IMR-90 (cell line): ENCODE data around the gene SRBD1. TPM values are rescaled to one million over a fixed set of nuclear protein-coding genes. Genes with fewer than 3 reads are reported as not detected.

Experiments
- ATAC-seq: fragments of 200-7000 bp; cut with Tn5 transposase; 2 replicates; pipeline ENCODE4 v1.9.1; 2020; ENCODE audit warnings: low read depth, mild to moderate bottlenecking, moderate library complexity
- BruUV-seq: library from RNA; stranded (reverse); fragments of 400-500 nt; replicated peaks from 2 replicates; lab custom pipeline; 2021; lab: Mats Ljungman, UMichigan
- CTCF ChIA-PET: fragments of 300-600 bp; formaldehyde crosslinking; extraction: SDS; loops from one replicate; lab custom pipeline; 2021; ENCODE audit warnings: antibody characterized with exemption; lab: Yijun Ruan, JAX
- POLR2A ChIA-PET: fragments of 300-600 bp; sonication (Branson Sonifier 250); formaldehyde crosslinking; loops from one replicate; lab custom pipeline; 2022; ENCODE audit warnings: antibody characterized with exemption; ENCODE audit not compliant: unreplicated experiment; lab: Charles Lee
- DNase-seq: peaks from one replicate; pipeline ENCODE4 v3.0.0; 2013
- H2AFZ ChIP-seq: replicated peaks from 2 replicates; pipeline ENCODE3; 2013; ENCODE audit warnings: low read length, mild to moderate bottlenecking; ENCODE audit not compliant: poor library complexity
- H2AK5ac ChIP-seq: 2 replicates; pipeline ENCODE4 v1.6.1; 2013; ENCODE audit warnings: low read depth, low read length, inconsistent platforms
- H2AK9ac ChIP-seq: replicated peaks from 2 replicates; pipeline ENCODE3; 2013; ENCODE audit warnings: mild to moderate bottlenecking, low read depth, low read length, moderate library complexity; ENCODE audit not compliant: poor library complexity
- H2BK120ac ChIP-seq: 2 replicates; pipeline ENCODE4 v1.6.1; 2013; ENCODE audit warnings: low read depth, low read length, inconsistent platforms
- H2BK15ac ChIP-seq: 3 replicates; pipeline ENCODE4 v1.6.1; 2013; ENCODE audit warnings: low read depth, low read length, inconsistent platforms
- H2BK20ac ChIP-seq: 2 replicates; pipeline ENCODE4 v1.6.1; 2013; ENCODE audit warnings: low read depth, mild to moderate bottlenecking, inconsistent platforms, low read length, moderate library complexity
- H2BK5ac ChIP-seq: 2 replicates; pipeline ENCODE4 v1.6.1; 2013; ENCODE audit warnings: mild to moderate bottlenecking, low read depth, low read length, inconsistent platforms; ENCODE audit not compliant: poor library complexity, severe bottlenecking
- H3K14ac ChIP-seq: replicated peaks from 2 replicates; pipeline ENCODE4 v1.6.1; 2013; ENCODE audit warnings: low read depth, low read length, inconsistent platforms
- H3K18ac ChIP-seq: 2 replicates; pipeline ENCODE4 v1.6.1; 2013; ENCODE audit warnings: low read depth, low read length, control low read depth
- H3K23ac ChIP-seq: 2 replicates; pipeline ENCODE4 v1.6.1; 2013; ENCODE audit warnings: low read depth, low read length, inconsistent platforms
- H3K27ac ChIP-seq: 2 replicates; pipeline ENCODE4 v1.5.1; 2013; ENCODE audit warnings: mild to moderate bottlenecking, control low read depth, low read length; ENCODE audit not compliant: insufficient read depth
- H3K27me3 ChIP-seq: 2 replicates; pipeline ENCODE4 v1.6.1; 2013; ENCODE audit warnings: low read length; ENCODE audit not compliant: control insufficient read depth, insufficient read depth
- H3K36me3 ChIP-seq: 2 replicates; pipeline ENCODE4 v1.6.1; 2013; ENCODE audit warnings: low read length, mixed read lengths; ENCODE audit not compliant: control insufficient read depth, insufficient read depth
- H3K4ac ChIP-seq: 2 replicates; pipeline ENCODE4 v1.6.1; 2013; ENCODE audit warnings: low read depth, low read length, inconsistent platforms
- H3K4me1 ChIP-seq: 2 replicates; pipeline ENCODE4 v1.6.1; 2013; ENCODE audit warnings: low read length, mixed read lengths; ENCODE audit not compliant: control insufficient read depth, insufficient read depth
- H3K4me2 ChIP-seq: 2 replicates; pipeline ENCODE4 v1.6.1; 2013; ENCODE audit warnings: low read depth, mild to moderate bottlenecking, control low read depth, low read length, moderate library complexity
- H3K4me3 ChIP-seq: 2 replicates; pipeline ENCODE4 v1.5.1; 2013; ENCODE audit warnings: low read depth, mild to moderate bottlenecking, control low read depth, low read length, moderate library complexity; ENCODE audit not compliant: insufficient read depth
- H3K56ac ChIP-seq: 2 replicates; pipeline ENCODE4 v1.6.1; 2013; ENCODE audit warnings: low read length, inconsistent platforms; ENCODE audit not compliant: insufficient read depth; ENCODE audit errors: extremely low read depth
- H3K79me1 ChIP-seq, 2 experiments: 2 replicates each; pipeline ENCODE4 v1.6.1; 2013; ENCODE audit warnings: low read length in 2 of 2, inconsistent platforms in 1 of 2, low read depth in 1 of 2
- H3K9ac ChIP-seq: 2 replicates; pipeline ENCODE4 v1.6.1; 2013; ENCODE audit warnings: low read depth, low read length, control low read depth
- H3K9me1 ChIP-seq: 2 replicates; pipeline ENCODE4 v1.6.1; 2013; ENCODE audit warnings: low read length, inconsistent platforms; ENCODE audit not compliant: insufficient read depth
- H3K9me3 ChIP-seq: 2 replicates; pipeline ENCODE4 v1.6.1; 2013; ENCODE audit warnings: low read length; ENCODE audit not compliant: control insufficient read depth, insufficient read depth
- H4K20me1 ChIP-seq: 2 replicates; pipeline ENCODE4 v1.6.1; 2013; ENCODE audit warnings: low read length, inconsistent platforms; ENCODE audit not compliant: insufficient read depth
- H4K5ac ChIP-seq: 2 replicates; pipeline ENCODE4 v1.6.1; 2013; ENCODE audit warnings: mild to moderate bottlenecking, low read depth, low read length, control low read depth
- H4K8ac ChIP-seq, 2 experiments: 2 replicates each; pipeline ENCODE4 v1.6.1; 2013; ENCODE audit warnings: low read depth in 2 of 2, low read length in 2 of 2, control low read depth in 1 of 2, inconsistent platforms in 1 of 2
- H4K91ac ChIP-seq: 2 replicates; pipeline ENCODE4 v1.6.1; 2013; ENCODE audit warnings: low read depth, low read length, inconsistent platforms; ENCODE audit not compliant: insufficient read depth
- BHLHE40 ChIP-seq: fragments of 150-350 bp; IDR thresholded peaks from 2 replicates; pipeline ENCODE4 v1.6.1; 2016; ENCODE audit warnings: mild to moderate bottlenecking, low read depth, low read length
- CHD1 ChIP-seq: IDR thresholded peaks from 2 replicates; pipeline ENCODE4 v1.6.1; 2012; ENCODE audit warnings: low read depth, low read length, improper control_type of control experiment
- FOS ChIP-seq: fragments of 150-350 bp; IDR thresholded peaks from 2 replicates; pipeline ENCODE4 v1.6.1; 2016; ENCODE audit warnings: low read depth, low read length
- NFE2L2 ChIP-seq: fragments of 150-350 bp; IDR thresholded peaks from 2 replicates; pipeline ENCODE4 v1.6.1; 2016; ENCODE audit warnings: low read depth, mild to moderate bottlenecking, low read length
- RFX5 ChIP-seq: IDR thresholded peaks from 2 replicates; pipeline ENCODE4 v1.8.0; 2012; ENCODE audit warnings: low read depth, mild to moderate bottlenecking, low read length, moderate library complexity
- WGBS, 2 experiments: methylation state at CpG; one replicate each; pipeline versions ENCODE4 v1.1.5 to v1.1.7; 2013; ENCODE audit warnings: missing lambda C conversion rate in 2 of 2; ENCODE audit not compliant: insufficient read length in 1 of 2; ENCODE audit errors: extremely low coverage in 2 of 2; 5-methylcytosine and 5-hydroxymethylcytosine counted together
- dilution Hi-C: fragments of 300-500 bp; cut with HindIII; formaldehyde crosslinking; loops from one replicate; pipeline ENCODE4 v1.14.3; 2018; ENCODE audit warnings: low sequenced_read_pairs; ENCODE audit not compliant: unreplicated experiment
- in situ Hi-C: fragments of 300-500 bp; cut with MboI; formaldehyde crosslinking; loops from 3 replicates; pipeline ENCODE4 v1.14.3; 2019; ENCODE audit warnings: low sequenced_read_pairs, inconsistent platforms, mixed read lengths
- intact Hi-C: fragments of 100-400 bp; cut with micrococcal nuclease; formaldehyde crosslinking; loops from 2 replicates; pipeline ENCODE4 v1.10.0; 2022
- polyA plus RNA-seq, 3 experiments: library from polyadenylated mRNA; depleted of rRNA; stranded (reverse); fragments of >200 nt; gene quantifications; 2 replicates each; pipeline ENCODE4 v1.2.3, GENCODE V29; 2012; ENCODE audit warnings: low replicate concordance in 1 of 3
- total RNA-seq: library from RNA; depleted of rRNA; stranded (reverse); fragments of >200 nt; gene quantifications from 2 replicates; pipeline ENCODE4 v1.2.3, GENCODE V29; 2012
- TF ChIP-seq, protein P1 (sequence below): fragments of 150-350 bp; IDR thresholded peaks from 2 replicates; pipeline ENCODE4 v1.6.1; 2016; ENCODE audit warnings: low read depth, mild to moderate bottlenecking, low read length, moderate library complexity, borderline replicate concordance

The SRBD1 gene
- total and polyA plus RNA-seq, 2 of the 4 experiments (the other 2 are of a cell fraction), result 3.5 to 14.7 TPM

DNA sequence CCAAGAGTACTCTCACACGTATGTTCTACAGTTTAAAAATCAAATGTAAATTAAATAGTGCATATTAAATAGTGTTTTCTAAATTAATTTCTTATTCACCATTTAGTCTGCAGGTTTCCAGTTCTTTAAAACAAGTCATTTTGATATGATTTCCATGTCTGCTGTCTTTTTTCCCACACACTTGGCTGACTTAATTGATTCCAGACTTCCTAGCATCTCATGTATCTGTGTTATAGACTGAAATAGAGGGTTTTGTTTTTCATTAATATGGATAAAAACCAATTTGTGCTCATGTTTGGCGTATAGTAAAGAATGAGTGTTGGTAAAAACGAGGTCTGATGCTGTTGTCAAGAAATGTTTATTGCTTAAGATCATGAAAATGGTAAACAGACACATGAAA, 104.3 kb downstream of the SRBD1 start:
- Histone ChIP-seq H2AK5ac (no peak overlapping the region), H4K8ac (no peak overlapping the region), H3K79me1 (no peaks in the 10 kb centered on the region), H3K9ac (no peak overlapping the region), H3K9me1 (no peaks in the 10 kb centered on the region), H2BK5ac (no peak overlapping the region), H3K56ac (no peak overlapping the region), H4K91ac (no peak overlapping the region), H3K4ac (no peak overlapping the region), H3K27ac (no peak overlapping the region), H2BK15ac (no peak overlapping the region), H3K4me1 (no peaks in the 10 kb centered on the region), H3K14ac (no peak overlapping the region), H2AFZ (no peak overlapping the region), H2BK120ac (no peak overlapping the region), H4K20me1 (no peaks in the 10 kb centered on the region), H3K4me2 (no peak overlapping the region), H4K5ac (no peak overlapping the region), H3K9me3 (no peaks in the 10 kb centered on the region), H3K18ac (no peak overlapping the region), H2AK9ac (no peak overlapping the region), H2BK20ac (no peak overlapping the region), H3K4me3 (no peak overlapping the region), H3K36me3 (no peaks in the 10 kb centered on the region), H3K27me3 (no peaks in the 10 kb centered on the region), H3K23ac (no peak overlapping the region)
- no CpG with 5 or more reads among the region's 3 CpGs for WGBS, 2 experiments
- TF ChIP-seq, protein P1, sequence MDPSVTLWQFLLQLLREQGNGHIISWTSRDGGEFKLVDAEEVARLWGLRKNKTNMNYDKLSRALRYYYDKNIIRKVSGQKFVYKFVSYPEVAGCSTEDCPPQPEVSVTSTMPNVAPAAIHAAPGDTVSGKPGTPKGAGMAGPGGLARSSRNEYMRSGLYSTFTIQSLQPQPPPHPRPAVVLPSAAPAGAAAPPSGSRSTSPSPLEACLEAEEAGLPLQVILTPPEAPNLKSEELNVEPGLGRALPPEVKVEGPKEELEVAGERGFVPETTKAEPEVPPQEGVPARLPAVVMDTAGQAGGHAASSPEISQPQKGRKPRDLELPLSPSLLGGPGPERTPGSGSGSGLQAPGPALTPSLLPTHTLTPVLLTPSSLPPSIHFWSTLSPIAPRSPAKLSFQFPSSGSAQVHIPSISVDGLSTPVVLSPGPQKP, result no peak
- TF ChIP-seq BHLHE40, result no peak
- TF ChIP-seq FOS, result no peak
- TF ChIP-seq CHD1, result no peak
- no peak for TF ChIP-seq NFE2L2
- TF ChIP-seq RFX5, result no peak
- DNase-seq (no peak), ATAC-seq (no peak)
- CTCF ChIA-PET, result no interaction called here
- intact Hi-C loops (no loop called here), dilution Hi-C loops (no loop called here), in situ Hi-C loops (no loop called here)
- POLR2A ChIA-PET, result no interaction called here
- no TSS peak for BruUV-seq
